Kidney (tissue), 14 donors: ENCODE data around the gene TATDN3. TPM values are rescaled to one million over a fixed set of nuclear protein-coding genes. Genes with fewer than 3 reads are reported as not detected.
A peak's percentile ranks its signal among the peaks of the same experiment; 100 is the strongest.

ENCODE experiments used
- DNase-seq, 5 donors: peaks; one replicate each; pipeline ENCODE4 v3.0.0-alpha.2; 2013 to 2020
- FAIRE-seq: peaks from 2 replicates; lab custom pipeline; 2012; peaks lifted over from hg19 to GRCh38; lab: Jason Lieb, UNC
- H3K27ac ChIP-seq, 2 donors: one replicate each; pipeline ENCODE4 v1.7.0; 2013; ENCODE audit warnings: low read depth in 2 of 2, low read length in 2 of 2, inconsistent platforms in 1 of 2
- H3K27me3 ChIP-seq: one replicate; pipeline ENCODE4 v1.7.1; 2013; ENCODE audit warnings: low read length, inconsistent platforms; ENCODE audit not compliant: control insufficient read depth, insufficient read depth
- H3K36me3 ChIP-seq, 3 donors: one replicate each; pipeline versions ENCODE4 v1.7.0 to v1.7.1; 2013; ENCODE audit warnings: low read length in 3 of 3, control low read depth in 1 of 3, inconsistent platforms in 1 of 3; ENCODE audit not compliant: insufficient read depth in 3 of 3, control insufficient read depth in 2 of 3
- H3K4me1 ChIP-seq, 3 donors: one replicate each; pipeline versions ENCODE4 v1.7.0 to v1.7.1; 2013; ENCODE audit warnings: low read length in 3 of 3, inconsistent platforms in 1 of 3, low read depth in 1 of 3; ENCODE audit not compliant: control insufficient read depth in 2 of 3, insufficient read depth in 2 of 3
- H3K4me3 ChIP-seq, 3 donors: one replicate each; pipeline versions ENCODE4 v1.7.0 to v1.8.1; 2013; ENCODE audit warnings: low read length in 3 of 3, control low read depth in 1 of 3, inconsistent platforms in 1 of 3
- H3K9ac ChIP-seq, 3 donors: one replicate each; pipeline versions ENCODE4 v1.7.0 to v1.7.1; 2013; ENCODE audit warnings: low read length in 3 of 3, control low read depth in 1 of 3, inconsistent platforms in 1 of 3
- H3K9me3 ChIP-seq, 3 donors: one replicate each; pipeline versions ENCODE4 v1.7.0 to v1.7.1; 2013; ENCODE audit warnings: low read length in 3 of 3, control low read depth in 1 of 3, inconsistent platforms in 1 of 3; ENCODE audit not compliant: control insufficient read depth in 2 of 3, insufficient read depth in 1 of 3
- intact Hi-C: fragments of 100-400 bp; cut with DNase I; formaldehyde crosslinking; loops from one replicate; pipeline ENCODE4 v1.11.1; 2022
- polyA plus RNA-seq: library from polyadenylated mRNA; stranded (reverse); fragments of 350-450 nt; fragmentation: Illumina TruSeq; extraction: RNeasy Lipid Tissue Mini Kit (QIAGEN cat#74804); gene quantifications from one replicate; pipeline ENCODE4 v1.2.3, GENCODE V29; 2014; ENCODE audit warnings: low read depth, low replicate concordance; ENCODE audit not compliant: insufficient read depth
- total RNA-seq: library from RNA; stranded (reverse); fragmentation: NEBNext Ultra II Directional; extraction: Animal tissue kit (Norgen Biotek cat#: 25700); gene quantifications from one replicate; pipeline ENCODE4 v1.2.1, GENCODE V29; 2021
- TF ChIP-seq, protein P1 (sequence below): IDR thresholded peaks from 3 replicates; pipeline ENCODE4 v1.5.1; 2012; ENCODE audit warnings: mild to moderate bottlenecking, moderate library complexity, borderline replicate concordance; ENCODE audit not compliant: insufficient read depth; ENCODE audit errors: extremely low read depth
- donor health status: control.
- donor health status: control.
- donor health status: control.
- donor health status: control.
- donor health status: control.
- donor health status: DM: yes; HTN: yes; CAD: no.
- donor health status: Normal renal cell carcinoma (clear cell type).

The TATDN3 gene
- total and polyA plus RNA-seq, 2 donors from 2014 or later, result 18.6 to 19.5 TPM

DNA sequence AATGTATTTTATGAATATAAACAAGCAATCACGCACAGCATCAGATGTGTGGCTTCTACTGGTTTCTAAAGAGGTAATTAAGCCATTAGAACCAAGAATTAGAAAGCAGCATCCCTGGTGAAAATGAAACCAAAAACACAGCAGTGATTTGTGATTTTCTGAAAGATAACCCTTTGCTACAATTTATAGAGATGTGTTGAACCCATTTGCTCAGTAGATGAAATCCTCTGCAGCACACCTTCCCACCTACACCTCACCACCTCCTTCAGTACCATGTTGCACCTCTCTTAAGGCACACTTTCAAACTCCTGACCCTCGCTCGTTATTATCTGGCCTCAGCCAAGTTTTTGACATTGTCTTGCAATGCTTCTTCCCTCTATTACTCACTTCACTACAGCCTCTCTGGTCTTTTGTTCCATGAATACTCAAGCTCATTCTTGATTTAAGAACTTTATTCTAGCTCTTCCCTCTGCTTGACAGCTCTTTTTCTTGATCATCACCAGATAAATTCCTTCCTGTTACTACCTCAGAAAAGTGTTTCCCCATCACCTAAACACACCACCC lies 38.7 kb upstream of the TATDN3 start:
- no peaks in the 10 kb centered on the region for H3K36me3 ChIP-seq
- H3K4me3 ChIP-seq, result peak overlapping the region in 1 of 3 donors; percentile 5
- no peaks in the 10 kb centered on the region for H3K27me3 ChIP-seq
- H3K27ac ChIP-seq, result no peak overlapping the region
- DNase-seq (no peak), FAIRE-seq (no peak)
- intact Hi-C loops, result no loop called here
- TF ChIP-seq, protein P1, sequence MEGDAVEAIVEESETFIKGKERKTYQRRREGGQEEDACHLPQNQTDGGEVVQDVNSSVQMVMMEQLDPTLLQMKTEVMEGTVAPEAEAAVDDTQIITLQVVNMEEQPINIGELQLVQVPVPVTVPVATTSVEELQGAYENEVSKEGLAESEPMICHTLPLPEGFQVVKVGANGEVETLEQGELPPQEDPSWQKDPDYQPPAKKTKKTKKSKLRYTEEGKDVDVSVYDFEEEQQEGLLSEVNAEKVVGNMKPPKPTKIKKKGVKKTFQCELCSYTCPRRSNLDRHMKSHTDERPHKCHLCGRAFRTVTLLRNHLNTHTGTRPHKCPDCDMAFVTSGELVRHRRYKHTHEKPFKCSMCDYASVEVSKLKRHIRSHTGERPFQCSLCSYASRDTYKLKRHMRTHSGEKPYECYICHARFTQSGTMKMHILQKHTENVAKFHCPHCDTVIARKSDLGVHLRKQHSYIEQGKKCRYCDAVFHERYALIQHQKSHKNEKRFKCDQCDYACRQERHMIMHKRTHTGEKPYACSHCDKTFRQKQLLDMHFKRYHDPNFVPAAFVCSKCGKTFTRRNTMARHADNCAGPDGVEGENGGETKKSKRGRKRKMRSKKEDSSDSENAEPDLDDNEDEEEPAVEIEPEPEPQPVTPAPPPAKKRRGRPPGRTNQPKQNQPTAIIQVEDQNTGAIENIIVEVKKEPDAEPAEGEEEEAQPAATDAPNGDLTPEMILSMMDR, result no peak
- H3K9ac ChIP-seq, result no peak overlapping the region
- H3K9me3 ChIP-seq, result no peaks in the 10 kb centered on the region
- H3K4me1 ChIP-seq, result peaks cover 0 to 6% (median 6%) of the 10 kb centered on the region in 3 donors

DNA sequence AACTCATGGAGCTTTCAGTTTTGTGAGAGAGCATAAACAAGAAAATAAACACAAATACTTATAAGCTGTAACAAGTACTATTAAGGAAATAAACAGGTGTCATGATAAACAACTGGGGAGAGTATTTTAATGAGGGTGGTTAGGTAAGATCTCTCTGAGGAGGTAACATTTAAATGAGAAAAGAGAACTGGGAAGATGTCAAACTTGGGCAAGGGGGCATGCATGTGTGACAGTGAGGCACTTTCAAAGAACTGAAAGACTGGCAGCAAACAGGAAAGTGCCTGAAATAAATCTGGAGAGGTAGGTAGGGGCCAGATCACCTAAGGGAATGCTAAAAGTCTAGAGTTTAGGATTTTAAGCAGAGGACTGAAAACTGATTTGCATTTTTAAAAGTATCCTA lies 37.9 kb upstream of the TATDN3 start:
- H3K4me3 ChIP-seq, result no peak overlapping the region
- H3K27me3 ChIP-seq, result no peaks in the 10 kb centered on the region
- TF ChIP-seq, protein P1, result no peak
- H3K27ac ChIP-seq, result no peak overlapping the region
- H3K9me3 ChIP-seq, result no peaks in the 10 kb centered on the region
- DNase-seq (no peak), FAIRE-seq (no peak)
- H3K36me3 ChIP-seq, result no peaks in the 10 kb centered on the region
- H3K4me1 ChIP-seq, result peaks cover 0 to 6% (median 6%) of the 10 kb centered on the region in 3 donors
- H3K9ac ChIP-seq, result no peak overlapping the region
- intact Hi-C loops, result no loop called here

DNA sequence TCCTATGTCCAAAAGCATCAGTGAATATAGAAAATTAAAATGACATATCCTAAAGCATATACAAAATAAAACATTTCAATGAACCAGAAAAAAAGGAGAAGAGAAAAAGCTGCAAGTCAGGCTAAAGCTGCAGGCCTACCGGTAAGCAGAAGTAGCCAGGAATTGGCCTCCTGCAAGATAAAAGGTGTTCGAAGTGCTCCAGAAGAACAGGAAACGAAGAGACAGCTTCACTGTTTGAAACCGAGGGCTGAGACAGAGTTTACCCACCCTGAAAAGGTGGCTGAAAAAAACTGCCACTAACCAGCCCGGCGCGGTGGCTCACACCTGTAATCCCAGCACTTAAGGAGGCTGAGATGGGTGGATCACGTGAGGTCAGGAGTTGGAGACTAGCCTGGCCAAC lies 37.5 kb upstream of the TATDN3 start:
- FAIRE-seq (no peak), DNase-seq (no peak)
- Histone ChIP-seq H3K4me1 (peaks cover 0 to 6% (median 6%) of the 10 kb centered on the region in 3 donors), H3K36me3 (no peaks in the 10 kb centered on the region), H3K9me3 (no peaks in the 10 kb centered on the region), H3K4me3 (no peak overlapping the region), H3K27ac (no peak overlapping the region), H3K27me3 (no peaks in the 10 kb centered on the region), H3K9ac (no peak overlapping the region)
- intact Hi-C loops, result no loop called here
- TF ChIP-seq, protein P1, result no peak

DNA sequence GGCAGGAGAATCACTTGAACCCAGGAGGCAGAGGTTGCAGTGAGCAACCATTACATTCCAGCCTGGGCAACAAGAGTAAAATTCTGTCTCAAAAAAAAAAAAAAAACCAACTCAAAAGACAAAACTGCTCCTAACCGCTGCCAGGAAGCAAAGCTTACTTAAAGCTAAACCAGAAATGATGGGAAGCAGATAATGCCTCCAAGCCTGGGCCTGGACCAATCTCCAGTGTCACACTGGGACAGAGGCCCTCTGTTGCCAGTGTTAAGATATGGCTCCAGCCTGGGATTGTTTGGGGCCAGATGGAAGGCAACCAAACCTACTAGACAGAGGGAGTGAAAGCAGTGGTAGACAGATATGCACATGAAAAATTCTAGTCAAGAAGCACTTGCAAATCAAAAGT lies 37.0 kb upstream of the TATDN3 start:
- H3K27ac ChIP-seq, result no peak overlapping the region
- no peak for DNase-seq
- TF ChIP-seq, protein P1, result no peak
- peaks cover 0 to 6% (median 6%) of the 10 kb centered on the region in 3 donors for H3K4me1 ChIP-seq
- no peak overlapping the region for H3K9ac ChIP-seq
- FAIRE-seq, result no peak
- H3K4me3 ChIP-seq, result no peak overlapping the region
- H3K36me3 ChIP-seq, result no peaks in the 10 kb centered on the region
- H3K27me3 ChIP-seq, result no peaks in the 10 kb centered on the region
- no peaks in the 10 kb centered on the region for H3K9me3 ChIP-seq
- intact Hi-C loops, result no loop called here
